H1 (cell line): ENCODE measurements around the gene B3GNT2. TPM values are rescaled to one million over a fixed set of nuclear protein-coding genes. Genes with fewer than 3 reads are reported as not detected.

Source experiments
- CTCF ChIA-PET: fragments of 300-600 bp; sonication (Branson Sonifier 250); formaldehyde crosslinking; loops from one replicate; lab custom pipeline; 2021; ENCODE audit not compliant: partially characterized antibody; lab: Charles Lee
- POLR2A ChIA-PET: fragments of 300-600 bp; sonication (Branson Sonifier 250); formaldehyde crosslinking; loops from one replicate; lab custom pipeline; 2021; ENCODE audit warnings: inconsistent platforms; ENCODE audit not compliant: partially characterized antibody; lab: Charles Lee
- DNase-seq, 2 experiments: peaks; one replicate each; pipeline versions ENCODE4 v3.0.0 to v3.0.0-alpha.2; 2010 to 2022; ENCODE audit warnings: low spot score in 2 of 2, low read depth in 1 of 2, mixed read lengths in 1 of 2
- FAIRE-seq: peaks from 2 replicates; lab custom pipeline; 2011; peaks lifted over from hg19 to GRCh38; lab: Jason Lieb, UNC
- H2AFZ ChIP-seq: 2 replicates; pipeline ENCODE4 v1.8.1; 2012; ENCODE audit warnings: low read length, inconsistent platforms
- H2AK5ac ChIP-seq: 2 replicates; pipeline ENCODE4 v1.6.1; 2013; ENCODE audit warnings: low read depth, low read length
- H2BK120ac ChIP-seq: replicated peaks from 2 replicates; pipeline ENCODE3; 2013; ENCODE audit warnings: low read depth, low read length, inconsistent platforms
- H2BK12ac ChIP-seq: 2 replicates; pipeline ENCODE4 v1.6.1; 2013; ENCODE audit warnings: low read depth, low read length
- H2BK15ac ChIP-seq: 2 replicates; pipeline ENCODE4 v1.6.1; 2013; ENCODE audit warnings: low read length
- H2BK20ac ChIP-seq: 2 replicates; pipeline ENCODE4 v1.6.1; 2013; ENCODE audit warnings: low read length
- H2BK5ac ChIP-seq: 2 replicates; pipeline ENCODE4 v1.6.1; 2013; ENCODE audit warnings: low read depth, low read length
- H3K14ac ChIP-seq: 2 replicates; pipeline ENCODE4 v1.6.1; 2013; ENCODE audit warnings: inconsistent platforms; ENCODE audit not compliant: insufficient read length
- H3K18ac ChIP-seq: 2 replicates; pipeline ENCODE4 v1.6.1; 2013; ENCODE audit warnings: low read length; ENCODE audit errors: extremely low read depth
- H3K23ac ChIP-seq: 2 replicates; pipeline ENCODE4 v1.6.1; 2013; ENCODE audit warnings: inconsistent platforms; ENCODE audit not compliant: insufficient read length
- H3K23me2 ChIP-seq: 2 replicates; pipeline ENCODE4 v1.6.1; 2013; ENCODE audit warnings: low read depth, low read length
- H3K27ac ChIP-seq: 2 replicates; pipeline ENCODE4 v1.6.1; 2011; ENCODE audit warnings: low read depth, low read length, inconsistent platforms
- H3K27me3 ChIP-seq, 4 experiments: replicated peaks in 1 of 4; 1 replicate in 1 of 4; 2 replicates in 3 of 4; pipeline versions ENCODE4 v1.6.1 to v1.8.1; 2011 to 2013; ENCODE audit warnings: low read length in 3 of 4, mild to moderate bottlenecking in 3 of 4, inconsistent platforms in 2 of 4, mixed read lengths in 2 of 4, moderate library complexity in 1 of 4; ENCODE audit not compliant: control insufficient read depth in 3 of 4, insufficient read depth in 3 of 4; ENCODE audit errors: extremely low read depth in 1 of 4
- H3K36me3 ChIP-seq, 4 experiments: 2 replicates each; pipeline versions ENCODE4 v1.6.1 to v1.8.1; 2011 to 2013; ENCODE audit warnings: mild to moderate bottlenecking in 4 of 4, low read length in 3 of 4, moderate library complexity in 2 of 4, control low read depth in 1 of 4, inconsistent platforms in 1 of 4; ENCODE audit not compliant: insufficient read depth in 4 of 4, control insufficient read depth in 2 of 4
- H3K4ac ChIP-seq: replicated peaks from 2 replicates; pipeline ENCODE3; 2013; ENCODE audit warnings: low read length, low read depth, mixed read lengths, inconsistent platforms; ENCODE audit not compliant: insufficient read length
- H3K4me1 ChIP-seq, 4 experiments: replicated peaks in 1 of 4; 1 replicate in 1 of 4; 2 replicates in 3 of 4; pipeline versions ENCODE4 v1.6.1 to v1.8.1; 2011 to 2013; ENCODE audit warnings: low read length in 3 of 4, inconsistent platforms in 2 of 4, mixed read lengths in 1 of 4; ENCODE audit not compliant: insufficient read depth in 4 of 4, control insufficient read depth in 3 of 4
- H3K4me2 ChIP-seq, 2 experiments: 2 replicates each; pipeline versions ENCODE4 v1.6.1 to v1.8.1; 2011 to 2013; ENCODE audit warnings: low read depth in 2 of 2, low read length in 2 of 2, control low read depth in 1 of 2, inconsistent platforms in 1 of 2, mild to moderate bottlenecking in 1 of 2; ENCODE audit not compliant: insufficient read depth in 1 of 2
- H3K4me3 ChIP-seq, 4 experiments: fragments of 200-600, 300-600 bp in 1 of 4; sonication (generic), shearing (Covaris generic), sonication (Bioruptor Twin) in 1 of 4; 2 replicates each; pipeline versions ENCODE4 v1.5.1 to v1.8.1; 2011 to 2016; ENCODE audit warnings: low read length in 4 of 4, low read depth in 3 of 4, control low read depth in 2 of 4, inconsistent platforms in 2 of 4, mild to moderate bottlenecking in 2 of 4, mixed read lengths in 1 of 4, moderate library complexity in 1 of 4; ENCODE audit not compliant: insufficient read depth in 2 of 4; ENCODE audit errors: extremely low read depth in 1 of 4
- H3K56ac ChIP-seq: replicated peaks from 2 replicates; pipeline ENCODE3; 2013; ENCODE audit warnings: low read depth, mild to moderate bottlenecking, mixed read lengths, low read length, inconsistent platforms; ENCODE audit not compliant: insufficient read length
- H3K79me1 ChIP-seq: 2 replicates; pipeline ENCODE4 v1.6.1; 2013; ENCODE audit warnings: low read depth, low read length, control low read depth
- H3K79me2 ChIP-seq, 2 experiments: 2 replicates each; pipeline versions ENCODE4 v1.6.1 to v1.8.1; 2012 to 2013; ENCODE audit warnings: low read length in 2 of 2, mild to moderate bottlenecking in 2 of 2, inconsistent platforms in 1 of 2; ENCODE audit not compliant: insufficient read depth in 2 of 2, control insufficient read depth in 1 of 2
- H3K9ac ChIP-seq, 4 experiments: replicated peaks in 1 of 4; 1 replicate in 1 of 4; 2 replicates in 3 of 4; pipeline versions ENCODE4 v1.6.1 to v1.8.1; 2011 to 2013; ENCODE audit warnings: low read depth in 3 of 4, low read length in 3 of 4, control low read depth in 2 of 4, mild to moderate bottlenecking in 2 of 4, moderate library complexity in 2 of 4, inconsistent platforms in 1 of 4; ENCODE audit errors: extremely low read depth in 1 of 4
- H3K9me3 ChIP-seq, 2 experiments: 2 replicates each; pipeline versions ENCODE4 v1.6.1 to v1.8.1; 2012 to 2013; ENCODE audit warnings: mild to moderate bottlenecking in 2 of 2, moderate library complexity in 2 of 2, control low read depth in 1 of 2, inconsistent platforms in 1 of 2, low read depth in 1 of 2, low read length in 1 of 2, mixed read lengths in 1 of 2; ENCODE audit not compliant: insufficient read depth in 2 of 2
- H4K20me1 ChIP-seq, 2 experiments: replicated peaks in 1 of 2; 2 replicates each; pipeline versions ENCODE3 to v1.8.1; 2011 to 2013; ENCODE audit warnings: inconsistent platforms in 2 of 2, low read length in 2 of 2, mild to moderate bottlenecking in 1 of 2; ENCODE audit not compliant: insufficient read depth in 2 of 2, control insufficient read depth in 1 of 2
- H4K5ac ChIP-seq: 2 replicates; pipeline ENCODE4 v1.6.1; 2013; ENCODE audit warnings: low read length, low read depth, mixed read lengths, inconsistent platforms; ENCODE audit not compliant: insufficient read length
- H4K8ac ChIP-seq: 2 replicates; pipeline ENCODE4 v1.8.0; 2013; ENCODE audit warnings: mild to moderate bottlenecking, moderate library complexity, low read length, inconsistent platforms; ENCODE audit not compliant: insufficient read depth; ENCODE audit errors: extremely low read depth
- H4K91ac ChIP-seq: replicated peaks from 2 replicates; pipeline ENCODE3; 2013; ENCODE audit warnings: low read length, mixed read lengths, inconsistent platforms; ENCODE audit not compliant: insufficient read length
- BRCA1 ChIP-seq: IDR thresholded peaks from 2 replicates; pipeline ENCODE4 v1.6.1; 2012; ENCODE audit warnings: low read depth, low read length, improper control_type of control experiment
- CEBPB ChIP-seq: IDR thresholded peaks from 2 replicates; pipeline ENCODE4 v1.6.1; 2012; ENCODE audit warnings: low read depth, low read length
- CHD2 ChIP-seq: IDR thresholded peaks from 2 replicates; pipeline ENCODE4 v1.6.1; 2012; ENCODE audit warnings: low read length, improper control_type of control experiment
- CREB1 ChIP-seq: IDR thresholded peaks from 2 replicates; pipeline ENCODE4 v1.6.1; 2012; ENCODE audit warnings: inconsistent platforms
- GTF2F1 ChIP-seq: IDR thresholded peaks from 2 replicates; pipeline ENCODE4 v1.6.1; 2012; ENCODE audit warnings: low read depth, low read length, improper control_type of control experiment, borderline replicate concordance
- HDAC2 ChIP-seq, 2 experiments: fragments of 300-600 bp in 1 of 2; sonication (generic) in 1 of 2; IDR thresholded peaks; 2 replicates each; pipeline ENCODE4 v1.6.1; 2011 to 2012; ENCODE audit warnings: low read depth in 2 of 2, low read length in 2 of 2, mild to moderate bottlenecking in 2 of 2, moderate library complexity in 2 of 2, borderline replicate concordance in 1 of 2, inconsistent platforms in 1 of 2
- POU5F1 ChIP-seq: IDR thresholded peaks from 2 replicates; pipeline ENCODE4 v1.6.1; 2011; ENCODE audit warnings: low read depth, mild to moderate bottlenecking, low read length, moderate library complexity
- SIN3A ChIP-seq, 2 experiments: IDR thresholded peaks in 1 of 2; conservative IDR thresholded peaks in 1 of 2; 2 replicates each; pipeline ENCODE4 v1.6.1; 2011 to 2012; ENCODE audit warnings: low read length in 2 of 2, improper control_type of control experiment in 1 of 2, low read depth in 1 of 2, mild to moderate bottlenecking in 1 of 2
- SP2 ChIP-seq: IDR thresholded peaks from 2 replicates; pipeline ENCODE4 v1.6.1; 2012; ENCODE audit warnings: mild to moderate bottlenecking, low read length, inconsistent platforms
- SP4 ChIP-seq: IDR thresholded peaks from 2 replicates; pipeline ENCODE4 v1.6.1; 2012; ENCODE audit warnings: low read length, inconsistent platforms
- TCF12 ChIP-seq: IDR thresholded peaks from 2 replicates; pipeline ENCODE4 v1.6.1; 2011; ENCODE audit warnings: low read depth, mild to moderate bottlenecking, low read length
- WGBS, 2 experiments: shearing (Covaris generic) in 1 of 2; methylation state at CpG; one replicate each; pipeline versions ENCODE4 v1.1.6 to v1.1.7; 2013 to 2015; ENCODE audit warnings: low lambda C conversion rate in 2 of 2, mixed read lengths in 2 of 2, inconsistent platforms in 1 of 2, low coverage in 1 of 2, missing lambda C conversion rate in 1 of 2; ENCODE audit not compliant: insufficient replicate concordance in 2 of 2, insufficient coverage in 1 of 2, insufficient read length in 1 of 2; ENCODE audit errors: extremely low coverage in 1 of 2, missing lambda C conversion rate in 1 of 2; 5-methylcytosine and 5-hydroxymethylcytosine counted together
- polyA plus RNA-seq, 7 experiments: library from polyadenylated mRNA; depleted of rRNA in 3 of 7; stranded (reverse) in 5 of 7; unstranded in 2 of 7; fragments of >200 nt in 5 of 7; fragments of 200-250 nt in 2 of 7; gene quantifications; 1 replicate in 5 of 7; 2 replicates in 1 of 7; 4 replicates in 1 of 7; pipeline versions ENCODE4 v1.2.1 to v1.2.3, GENCODE V29; 2011 to 2013; ENCODE audit warnings: missing spikeins in 2 of 7, mixed read lengths in 2 of 7
- total RNA-seq: library from RNA; stranded (reverse); fragmentation: NEBNext Ultra II Directional; extraction: Animal tissue kit (Norgen Biotek cat#: 25700); gene quantifications from 2 replicates; pipeline ENCODE4 v1.2.1, GENCODE V29; 2021
- TF ChIP-seq, protein P1 (sequence below), 3 experiments: IDR thresholded peaks; 1 replicate in 2 of 3; 2 replicates in 1 of 3; pipeline versions ENCODE4 v1.5.1 to v1.6.1; 2011; ENCODE audit warnings: low read length in 3 of 3, mild to moderate bottlenecking in 3 of 3, inconsistent platforms in 2 of 3, low read depth in 1 of 3, moderate library complexity in 1 of 3; ENCODE audit not compliant: insufficient read depth in 1 of 3; ENCODE audit errors: control extremely low read depth in 1 of 3

Gene B3GNT2
- total and polyA plus RNA-seq, 2 of the 8 experiments (the other 6 are each of a cell fraction or from before 2014, with no cell fraction given) = 20.1 to 40.8 TPM

DNA sequence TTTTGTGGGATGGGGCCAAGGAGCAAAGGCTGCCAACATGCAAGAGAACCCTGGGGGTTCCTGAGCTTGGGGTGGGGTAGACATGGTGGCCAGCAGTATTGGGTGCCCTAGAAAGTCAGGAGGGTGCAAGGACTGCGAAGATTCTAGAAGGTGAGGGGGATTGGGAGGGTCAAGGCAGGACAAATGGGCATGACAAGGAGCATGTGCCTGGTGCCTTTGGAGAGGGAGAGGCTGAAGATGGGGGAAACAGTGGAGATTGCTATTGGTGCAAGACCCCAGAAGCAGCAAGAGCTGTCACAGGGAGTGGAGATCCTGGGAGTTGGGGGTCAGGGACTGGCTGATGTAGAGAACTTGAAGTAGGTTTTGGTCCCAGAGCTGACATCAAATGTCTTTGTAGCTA lies 7.5 kb downstream of the B3GNT2 start:
- Histone ChIP-seq H3K9me3 (no peaks in the 10 kb centered on the region), H3K18ac (no peak overlapping the region), H3K4me1 (peaks cover 3 to 27% (median 20%) of the 10 kb centered on the region in 4 experiments), H2AK5ac (no peak overlapping the region), H4K5ac (no peak overlapping the region), H4K91ac (no peak overlapping the region), H3K9ac (no peak overlapping the region), H3K27ac (no peak overlapping the region), H3K23me2 (no peaks in the 10 kb centered on the region), H3K27me3 (no peaks in the 10 kb centered on the region), H3K23ac (no peak overlapping the region), H3K79me1 (peaks cover 16% of the 10 kb centered on the region), H3K4ac (no peak overlapping the region), H2BK5ac (no peak overlapping the region), H4K20me1 (peaks cover 46 to 47% of the 10 kb centered on the region in 2 experiments), H3K79me2 (peaks cover 87 to 100% of the 10 kb centered on the region in 2 experiments), H3K56ac (no peak overlapping the region), H3K14ac (no peak overlapping the region), H3K4me2 (no peak overlapping the region; a peak in 1 of 4 replicates), H3K36me3 (no peaks in the 10 kb centered on the region), H3K4me3 (no peak overlapping the region), H2BK120ac (no peak overlapping the region), H2BK12ac (no peak overlapping the region), H2BK15ac (no peak overlapping the region), H2BK20ac (no peak overlapping the region), H4K8ac (no peak overlapping the region; the same call in 1 of the 2 replicates), H2AFZ (no peak overlapping the region)
- 87% methylated on average over 1 of the region's 1 CpG; no CpG with 5 or more reads in 1 of the 2 experiments for WGBS, 2 experiments
- ChIA-PET POLR2A (interaction anchor here (1.1 kb wide), 1 partner anchor 9 kb away, joined by 3 read pairs; no protein-coding TSS in a partner anchor), CTCF (interaction anchor here (0.8 kb wide), 1 partner anchor 254 kb away, joined by 3 read pairs; no protein-coding TSS in a partner anchor)
- DNase-seq (no peak), FAIRE-seq (no peak)
- TF ChIP-seq CHD2 (no peak), SIN3A (conservative IDR thresholded peaks at IDR 0.05 in 1 of 2, IDR thresholded peaks at IDR 0.05 in 1 of 2; ENCODE audit: low read depth in 1 of 2, low read length in 2 of 2) (no peak), BRCA1 (no peak), CEBPB (no peak), TCF12 (no peak), SP2 (no peak), HDAC2 (IDR thresholded peaks at IDR 0.05; ENCODE audit: borderline replicate concordance in 1 of 2, low read depth in 2 of 2, low read length in 2 of 2) (no peak), SP4 (no peak), GTF2F1 (no peak), POU5F1 (no peak), CREB1 (no peak)
- TF ChIP-seq, protein P1, sequence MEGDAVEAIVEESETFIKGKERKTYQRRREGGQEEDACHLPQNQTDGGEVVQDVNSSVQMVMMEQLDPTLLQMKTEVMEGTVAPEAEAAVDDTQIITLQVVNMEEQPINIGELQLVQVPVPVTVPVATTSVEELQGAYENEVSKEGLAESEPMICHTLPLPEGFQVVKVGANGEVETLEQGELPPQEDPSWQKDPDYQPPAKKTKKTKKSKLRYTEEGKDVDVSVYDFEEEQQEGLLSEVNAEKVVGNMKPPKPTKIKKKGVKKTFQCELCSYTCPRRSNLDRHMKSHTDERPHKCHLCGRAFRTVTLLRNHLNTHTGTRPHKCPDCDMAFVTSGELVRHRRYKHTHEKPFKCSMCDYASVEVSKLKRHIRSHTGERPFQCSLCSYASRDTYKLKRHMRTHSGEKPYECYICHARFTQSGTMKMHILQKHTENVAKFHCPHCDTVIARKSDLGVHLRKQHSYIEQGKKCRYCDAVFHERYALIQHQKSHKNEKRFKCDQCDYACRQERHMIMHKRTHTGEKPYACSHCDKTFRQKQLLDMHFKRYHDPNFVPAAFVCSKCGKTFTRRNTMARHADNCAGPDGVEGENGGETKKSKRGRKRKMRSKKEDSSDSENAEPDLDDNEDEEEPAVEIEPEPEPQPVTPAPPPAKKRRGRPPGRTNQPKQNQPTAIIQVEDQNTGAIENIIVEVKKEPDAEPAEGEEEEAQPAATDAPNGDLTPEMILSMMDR (IDR thresholded peaks at IDR 0.05; ENCODE audit: control extremely low read depth in 1 of 3, insufficient read depth in 1 of 3, low read depth in 1 of 3, low read length in 3 of 3) = no peak
